ENCODE results near the gene PPP1R13L.
A peak's percentile ranks its signal among the peaks of the same experiment; 100 is the strongest.
"Not testable (repeated sequence)": the region's sequence is repeated elsewhere in the genome, so short reads cannot be mapped to it uniquely, and the experiment has no call there.

The PPP1R13L gene

GRCh38 chr19:45344621-45345505 is 60.0 kb downstream of the PPP1R13L start:
- DNase-seq, result no peak

- no peak for DNase-seq
Observed at GRCh38 chr19:45342911-45343310, 62.0 kb downstream of the PPP1R13L start.

- DNase-seq, result no peak
Observed at GRCh38 chr19:45340899-45341453, 63.9 kb downstream of the PPP1R13L start.

- peak; percentile 37 to 49 for DNase-seq
Observed at GRCh38 chr19:45340232-45340898, 64.5 kb downstream of the PPP1R13L start, which contains the start of gene KLC3. Gene KLC3, plus strand, starts transcription at chr19:45340750. Its CDS starts 4,792 bp downstream, at chr19:45345542.

- DNase-seq, result no peak
Observed at GRCh38 chr19:45339629-45340028, 65.2 kb downstream of the PPP1R13L start.

GRCh38 chr19:45336696-45337251 is 68.1 kb downstream of the PPP1R13L start:
- no peak for DNase-seq

GRCh38 chr19:45334881-45335280 is 70.0 kb downstream of the PPP1R13L start:
- not testable (repeated sequence) for DNase-seq

- no peak for DNase-seq
Observed at GRCh38 chr19:45333609-45334303, 71.1 kb downstream of the PPP1R13L start.

- DNase-seq, result no peak
Observed at GRCh38 chr19:45331411-45331810, 73.5 kb downstream of the PPP1R13L start.

All from stimulated activated CD4-positive, alpha-beta T cell treated with anti-CD3 and anti-CD28 coated beads, Interleukin-2, amount 100 ng/mL, for 24 hours (primary cell).